ENCODE measurements around the gene USP7.
"Not testable (repeated sequence)": the region's sequence is repeated elsewhere in the genome, so short reads cannot be mapped to it uniquely, and the experiment has no call there.

Gene USP7

DNA sequence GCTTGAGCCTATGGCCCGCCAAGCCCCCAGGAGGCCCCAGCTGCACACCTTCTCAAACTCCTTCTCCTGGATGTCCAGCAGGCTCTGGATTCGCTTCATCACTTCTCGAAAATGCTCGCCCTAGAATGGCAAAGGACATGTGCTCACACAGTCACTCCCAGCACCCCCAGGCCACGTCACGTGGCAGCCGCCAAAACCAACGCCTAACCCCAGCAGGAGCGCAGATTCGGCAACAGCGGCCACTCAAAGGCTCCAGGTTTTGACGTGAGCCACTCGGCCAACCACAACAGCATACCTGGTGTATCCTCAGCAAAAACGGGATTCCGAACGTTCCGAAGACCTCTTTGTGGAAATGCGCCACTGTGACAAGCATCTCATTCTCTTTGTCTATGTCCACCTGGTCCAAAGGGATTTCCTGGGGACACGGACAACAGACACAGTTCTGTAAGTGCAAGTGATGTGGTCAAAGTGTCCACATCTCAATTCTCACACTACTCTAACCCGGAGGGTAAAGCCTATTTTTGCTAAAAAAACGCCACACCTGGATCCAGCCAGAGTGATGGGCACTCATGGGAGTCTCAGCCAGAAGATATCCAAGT, 68.9 kb downstream of the USP7 start:
- no peak for DNase-seq

DNA sequence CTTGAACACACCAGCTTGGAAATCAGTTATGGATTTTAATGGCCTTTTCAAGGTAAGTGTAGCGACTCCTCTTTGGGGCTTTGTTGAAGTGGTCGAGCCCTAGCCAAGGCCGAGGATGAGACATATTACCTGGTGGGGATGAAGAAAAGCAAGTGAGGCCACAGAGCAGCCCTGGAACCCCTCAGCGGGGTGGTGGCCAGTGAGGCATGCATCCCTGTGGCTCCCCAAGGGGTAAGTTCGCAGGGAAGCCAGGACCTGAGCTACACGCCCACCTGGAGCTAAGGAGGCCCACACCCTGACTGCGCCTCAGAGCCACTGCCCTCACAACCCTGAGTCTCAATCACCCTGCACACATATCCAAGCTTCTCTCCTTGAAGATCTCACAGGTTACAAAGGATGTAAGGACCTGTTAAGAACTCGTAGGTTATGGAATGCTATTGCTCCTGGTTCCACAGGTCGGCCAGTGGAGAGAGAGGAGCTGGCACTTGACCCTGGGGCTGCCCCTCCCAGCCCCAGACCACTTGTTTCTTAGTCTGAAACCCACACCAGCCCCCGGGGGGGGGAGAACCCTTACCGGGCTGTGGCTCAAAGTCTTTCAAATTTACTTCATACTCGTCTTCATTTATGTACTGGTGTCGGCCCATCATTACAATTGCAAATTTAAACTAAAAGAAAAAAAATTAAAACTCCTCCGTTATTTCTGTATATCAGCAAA, 69.6 kb downstream of the USP7 start:
- DNase-seq, result no peak

DNA sequence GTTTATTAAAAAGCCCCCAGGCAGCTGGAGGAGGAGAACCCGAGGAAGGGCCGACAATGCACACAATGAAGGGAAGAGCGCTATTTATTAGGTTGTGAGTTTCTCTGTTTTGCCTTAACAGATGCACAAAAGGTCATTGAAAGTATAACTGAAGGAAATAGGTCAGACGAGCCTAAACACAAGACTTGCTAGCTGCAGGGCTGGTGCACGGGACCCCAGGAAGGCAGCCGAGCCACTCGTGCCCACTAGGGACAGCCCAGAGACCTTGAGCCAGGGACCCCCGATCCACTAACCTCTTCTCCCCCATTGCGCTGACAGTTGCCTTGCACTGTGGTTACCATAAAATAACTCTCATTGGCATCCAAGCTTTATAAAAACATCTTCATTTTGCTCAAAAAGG, 70.3 kb downstream of the USP7 start:
- no peak for DNase-seq

DNA sequence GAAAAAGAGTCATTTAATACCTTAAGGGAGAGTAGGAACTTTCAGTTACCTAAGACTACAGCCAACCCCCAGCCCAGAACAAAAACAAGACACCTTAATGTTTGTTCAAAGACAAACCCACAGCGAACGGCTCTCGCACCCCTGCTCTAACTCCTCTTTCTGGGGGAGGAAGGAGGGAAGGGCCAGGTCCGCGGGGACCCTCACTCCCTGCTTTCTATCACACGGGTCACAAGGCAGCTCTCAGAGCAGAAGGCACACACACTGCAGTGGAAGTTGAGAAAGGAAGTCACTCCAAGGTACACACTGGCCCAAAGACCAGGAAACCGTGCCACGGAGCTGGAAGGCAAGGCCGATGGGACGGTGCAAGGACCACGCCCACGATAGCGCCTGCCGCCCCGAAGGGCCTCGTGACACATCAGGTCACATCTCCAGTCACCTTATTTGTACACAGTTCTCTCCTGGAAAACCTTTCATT, 71.6 kb downstream of the USP7 start:
- no peak for DNase-seq

DNA sequence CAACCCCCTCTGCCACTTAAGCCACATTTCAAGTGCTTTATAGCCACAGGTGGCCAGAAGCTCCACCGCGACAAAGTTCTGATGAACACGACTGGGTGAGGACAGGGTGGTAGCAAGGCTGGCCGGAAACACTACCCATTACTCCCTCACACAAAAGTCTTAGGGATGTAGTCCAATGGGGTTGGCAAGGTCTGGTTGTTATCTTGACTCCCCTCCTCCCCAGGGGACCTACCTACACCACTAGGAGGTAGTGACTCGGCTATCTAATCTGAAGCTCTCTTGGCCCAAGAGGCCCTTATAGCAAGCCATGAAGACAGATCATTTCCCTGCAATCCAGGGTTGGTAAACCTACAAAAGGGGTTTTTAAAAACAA, 73.2 kb downstream of the USP7 start:
- DNase-seq, result no peak

DNA sequence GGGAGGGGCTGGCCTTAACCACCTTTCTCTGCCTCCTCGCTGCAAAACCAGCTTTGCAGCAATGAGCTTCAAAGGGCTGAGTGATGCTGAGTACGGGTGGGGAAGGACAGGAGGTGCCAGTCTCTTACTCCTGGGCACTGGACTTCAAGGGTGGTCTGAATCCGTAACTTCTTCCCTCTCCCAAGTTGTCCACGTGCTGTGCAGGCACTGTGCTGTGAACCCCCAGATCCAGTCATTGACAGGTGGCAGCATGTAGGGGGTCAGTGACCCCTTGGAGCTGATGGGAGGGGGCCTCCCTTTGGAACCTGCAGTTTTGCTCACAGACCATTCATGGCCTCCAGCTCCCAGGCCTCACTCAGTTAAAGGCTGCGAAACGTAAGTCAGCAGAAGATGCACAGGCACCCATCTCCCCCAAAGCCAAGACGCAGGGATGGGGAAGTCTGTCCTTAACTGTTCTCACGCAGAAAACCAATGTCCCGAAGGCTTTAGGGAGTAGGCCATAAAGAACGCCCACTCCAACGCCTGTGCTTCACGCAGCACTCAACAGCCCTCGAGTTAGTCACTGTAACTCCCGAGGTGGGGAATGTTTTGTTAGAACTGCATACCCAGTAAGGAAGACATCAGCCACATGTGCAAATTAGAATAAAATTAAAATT, 73.7 kb downstream of the USP7 start:
- no peak for DNase-seq

DNA sequence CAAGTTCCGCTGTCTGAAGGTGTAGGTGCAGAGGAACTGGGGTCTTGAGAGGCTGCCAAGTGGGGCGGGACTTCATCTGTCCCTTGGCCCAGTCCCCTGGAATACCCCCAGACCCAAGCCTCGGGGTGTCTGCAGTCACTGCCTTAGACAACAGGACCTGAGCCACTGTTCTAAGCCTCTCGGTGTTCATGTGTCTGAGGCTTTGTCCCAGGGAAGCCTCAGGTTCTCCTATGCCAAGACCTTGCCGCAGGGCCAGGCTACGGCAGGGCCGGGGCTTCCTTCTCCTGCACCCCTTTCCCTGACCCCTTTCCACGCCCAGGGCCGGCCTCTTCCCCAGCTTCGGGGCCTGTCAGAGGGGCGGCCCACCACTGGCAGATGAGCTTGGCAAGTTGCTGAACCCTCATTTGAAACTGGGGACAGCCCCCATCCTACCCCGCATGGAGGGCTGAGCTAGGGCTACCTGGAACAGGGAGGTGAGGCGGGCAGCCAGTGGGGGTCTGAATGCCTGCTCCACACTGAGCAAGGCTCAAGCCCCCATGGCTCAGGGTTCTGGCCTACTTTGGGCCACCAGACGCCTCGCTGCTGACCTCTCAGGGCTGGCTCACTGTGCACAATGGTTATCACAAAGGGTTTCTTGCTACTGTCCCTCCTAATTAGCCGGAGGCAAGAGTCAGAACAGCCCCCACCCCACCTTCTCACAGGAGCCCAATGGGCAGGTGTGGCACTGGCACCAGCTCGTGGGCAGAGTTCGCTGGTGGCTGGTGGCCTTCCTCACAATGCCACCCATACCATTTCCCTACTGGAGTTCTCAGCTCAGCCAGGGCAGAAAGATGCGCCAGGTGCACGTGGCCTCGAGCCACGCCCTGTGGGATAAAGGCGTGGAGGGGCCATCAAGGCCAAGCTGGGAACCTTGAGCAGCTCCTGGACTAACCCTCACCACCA, 74.5 kb downstream of the USP7 start:
- DNase-seq, result no peak

DNA sequence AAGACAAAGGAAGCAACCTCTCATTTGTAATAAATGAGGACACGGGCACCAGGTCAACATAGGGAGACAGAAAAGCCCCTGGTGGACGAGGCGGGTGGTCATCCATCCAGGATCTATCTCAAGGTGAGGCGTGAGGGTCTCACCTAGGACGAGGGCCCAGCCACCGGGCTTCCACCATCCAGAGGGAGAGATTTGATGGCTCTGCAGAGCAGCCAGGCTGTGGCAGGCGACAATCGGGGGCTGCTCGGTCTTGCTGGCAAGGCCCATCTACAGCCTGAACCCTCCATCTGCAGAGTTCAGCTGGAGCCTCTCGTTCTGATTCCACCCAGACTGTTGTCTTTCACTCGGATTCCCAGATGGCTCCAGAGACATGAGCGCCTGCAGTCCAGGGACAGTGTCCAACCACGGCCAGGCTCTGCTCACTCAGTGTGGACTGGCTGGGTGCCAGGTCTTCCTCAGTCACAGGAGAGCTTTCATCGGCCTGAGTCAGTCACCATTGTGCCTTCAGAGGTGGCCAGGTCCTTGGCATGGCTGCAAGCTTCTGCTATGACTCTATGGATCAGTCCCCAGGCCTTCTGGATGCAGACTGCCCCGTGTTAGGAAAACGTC, 75.7 kb downstream of the USP7 start:
- no peak for DNase-seq

DNA sequence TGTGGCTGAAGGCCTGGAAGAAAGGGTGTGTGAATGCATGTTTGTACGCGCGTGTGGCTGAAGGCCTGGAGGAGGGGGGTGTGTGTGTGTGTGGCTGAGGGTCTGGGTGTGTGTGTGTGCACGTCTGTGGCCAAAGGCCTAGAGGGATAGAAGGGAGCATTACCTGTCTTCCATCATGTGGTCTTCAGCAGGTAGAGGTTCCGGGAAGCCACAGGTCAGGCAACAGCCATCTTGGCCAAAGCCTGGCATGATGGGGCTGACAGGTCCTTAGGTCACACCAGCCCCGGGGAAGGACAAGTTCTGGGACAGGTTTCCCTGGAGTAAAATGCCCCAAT, 76.3 kb downstream of the USP7 start:
- DNase-seq, result no peak

DNA sequence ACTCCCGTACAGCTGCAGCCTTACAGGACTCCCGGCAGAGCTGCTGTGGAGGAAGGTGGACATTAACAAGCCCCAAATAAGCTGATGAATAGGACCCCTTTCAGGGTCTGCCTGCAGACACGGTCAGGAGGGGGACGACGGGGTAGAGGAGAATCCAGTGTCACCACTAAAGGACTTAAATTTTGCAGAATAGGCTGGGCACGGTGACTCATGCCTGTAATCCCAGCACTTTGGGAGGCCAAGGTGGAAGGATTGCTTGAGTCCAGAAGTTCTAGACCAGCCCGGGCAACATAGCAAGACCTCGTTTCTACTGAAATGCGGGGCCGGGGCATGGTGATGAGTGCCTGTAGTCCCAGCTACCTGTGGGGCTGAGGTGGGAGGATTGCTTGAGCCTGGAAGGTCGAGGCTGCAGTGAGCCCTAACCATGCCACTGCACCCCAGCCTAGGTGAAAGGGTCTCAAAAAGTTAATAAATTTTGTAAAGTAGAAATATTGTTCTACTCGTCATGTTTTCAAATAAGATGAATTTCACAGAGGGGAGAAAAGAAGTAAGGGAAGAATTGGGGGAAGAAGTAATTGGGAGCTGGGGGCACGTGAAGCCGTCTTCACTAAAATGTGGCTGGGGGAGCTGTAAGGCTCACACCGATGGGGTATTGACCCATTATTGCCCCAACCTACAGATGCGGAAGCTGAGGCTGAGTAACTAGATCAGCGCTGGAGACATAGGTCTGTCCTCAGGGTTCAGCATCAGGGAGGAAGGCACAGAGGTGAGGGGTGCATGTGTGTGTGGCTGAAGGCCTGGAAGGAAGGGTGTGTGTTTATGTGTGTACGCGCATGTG, 76.9 kb downstream of the USP7 start:
- DNase-seq, result no peak

DNA sequence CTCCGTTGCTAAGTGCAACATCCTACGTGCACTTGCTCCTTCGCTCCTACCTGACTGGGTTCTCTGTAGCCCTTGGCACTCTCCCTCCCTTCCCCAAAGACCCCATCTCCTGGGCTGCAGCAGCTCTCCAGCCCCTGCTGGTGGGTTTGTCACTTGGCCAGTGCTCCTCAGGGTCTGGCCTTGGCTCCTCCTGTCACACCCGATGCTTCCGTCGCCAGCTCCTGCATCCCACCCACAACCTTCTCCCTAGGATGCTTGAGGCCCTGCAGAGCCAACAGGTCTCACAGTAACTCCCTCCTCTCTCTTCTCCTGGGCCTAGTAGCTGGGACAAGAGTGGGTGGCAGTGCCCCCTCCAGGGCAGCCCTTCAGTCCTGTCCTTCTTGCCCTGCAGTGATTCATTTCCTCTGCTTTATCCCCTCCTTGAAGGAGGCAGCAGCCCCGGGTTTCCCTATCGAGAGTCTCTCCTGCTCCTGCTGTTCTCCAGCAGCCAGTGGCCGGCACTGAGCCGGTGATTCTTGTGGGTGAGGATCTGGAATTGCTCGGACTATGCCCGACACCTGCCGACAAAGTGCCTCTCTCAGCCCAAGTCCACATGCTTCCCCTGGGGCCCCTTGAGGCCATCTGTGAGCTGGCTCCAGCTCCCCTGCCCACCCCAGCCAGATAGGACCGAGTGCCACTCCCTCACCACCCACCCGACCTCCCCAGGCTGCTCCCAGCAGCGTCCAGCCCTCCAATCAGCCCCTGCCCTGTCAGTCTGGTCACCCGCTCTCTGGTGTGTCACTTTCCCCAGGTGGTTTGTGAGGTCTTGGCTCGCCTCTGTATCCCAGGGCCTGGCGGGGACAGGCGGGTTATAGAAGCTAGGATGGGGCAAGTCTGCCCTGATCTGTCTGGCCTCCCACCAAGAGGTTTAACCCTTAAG, 77.8 kb downstream of the USP7 start:
- no peak for DNase-seq

DNA sequence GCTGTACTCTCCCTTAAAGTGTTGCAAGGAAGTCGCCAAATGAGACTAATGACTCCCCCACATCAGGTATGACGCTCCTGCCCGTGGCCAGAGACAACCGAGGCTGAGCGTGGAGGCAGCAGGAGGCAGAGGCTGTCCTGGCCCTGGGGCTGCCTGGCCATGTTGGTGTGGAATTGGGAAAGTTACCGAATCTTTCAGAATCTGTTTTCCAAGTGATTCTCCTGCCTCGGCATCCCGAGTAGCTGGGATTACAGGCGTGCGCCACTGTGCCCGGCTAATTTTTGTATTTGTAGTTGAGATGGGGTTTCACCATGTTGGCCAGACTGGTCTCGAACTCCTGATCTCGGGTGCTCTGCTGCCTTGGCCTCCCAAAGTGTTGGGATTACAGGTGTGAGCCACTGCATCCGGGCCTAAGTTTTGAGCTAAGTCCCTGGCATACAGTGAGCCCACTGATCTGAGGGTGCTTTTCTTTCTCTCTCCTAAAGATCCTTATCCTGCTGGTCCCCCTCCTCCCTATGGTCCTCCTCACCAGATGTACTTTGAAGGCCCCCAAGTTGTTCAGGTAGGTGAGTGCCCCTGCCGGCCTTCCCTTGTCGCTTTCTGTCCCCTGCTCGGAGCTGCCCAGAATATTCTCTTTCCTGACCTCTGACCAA, 80.9 kb downstream of the USP7 start:
- no peak for DNase-seq

DNA sequence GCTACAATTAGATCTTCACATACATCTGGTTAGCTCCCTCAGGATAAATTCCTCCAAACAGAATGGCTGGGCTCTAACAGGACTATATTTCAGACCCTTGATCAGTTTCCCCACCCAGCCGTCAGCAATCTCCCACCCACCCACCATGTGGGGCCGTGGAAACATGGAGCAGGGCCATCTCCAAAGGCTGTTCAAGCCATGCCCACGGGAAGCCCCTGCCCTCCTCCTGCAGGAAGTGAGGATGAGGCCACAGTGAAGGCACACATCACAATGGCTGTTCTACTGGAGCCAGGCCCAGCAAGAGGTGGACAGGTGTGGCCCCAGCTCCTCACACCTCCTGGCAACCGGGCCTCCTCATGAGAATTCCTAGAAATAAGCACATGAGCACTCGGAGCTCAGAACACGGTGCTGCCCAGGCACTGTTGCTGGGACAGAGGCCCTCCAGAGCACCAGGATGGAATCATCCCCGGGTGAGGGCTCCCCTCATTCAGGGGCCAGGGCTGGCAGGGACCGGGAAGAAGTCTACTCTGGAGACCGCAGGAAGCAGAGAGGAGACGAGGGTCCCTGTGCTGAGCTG, 81.6 kb downstream of the USP7 start, which contains the start of gene LITAFD:
Gene LITAFD (plus strand): TSS at position 311 of the 577 bp plus-strand sequence. CDS start 2,005 bp downstream, outside the sequence.
- no peak for DNase-seq

DNA sequence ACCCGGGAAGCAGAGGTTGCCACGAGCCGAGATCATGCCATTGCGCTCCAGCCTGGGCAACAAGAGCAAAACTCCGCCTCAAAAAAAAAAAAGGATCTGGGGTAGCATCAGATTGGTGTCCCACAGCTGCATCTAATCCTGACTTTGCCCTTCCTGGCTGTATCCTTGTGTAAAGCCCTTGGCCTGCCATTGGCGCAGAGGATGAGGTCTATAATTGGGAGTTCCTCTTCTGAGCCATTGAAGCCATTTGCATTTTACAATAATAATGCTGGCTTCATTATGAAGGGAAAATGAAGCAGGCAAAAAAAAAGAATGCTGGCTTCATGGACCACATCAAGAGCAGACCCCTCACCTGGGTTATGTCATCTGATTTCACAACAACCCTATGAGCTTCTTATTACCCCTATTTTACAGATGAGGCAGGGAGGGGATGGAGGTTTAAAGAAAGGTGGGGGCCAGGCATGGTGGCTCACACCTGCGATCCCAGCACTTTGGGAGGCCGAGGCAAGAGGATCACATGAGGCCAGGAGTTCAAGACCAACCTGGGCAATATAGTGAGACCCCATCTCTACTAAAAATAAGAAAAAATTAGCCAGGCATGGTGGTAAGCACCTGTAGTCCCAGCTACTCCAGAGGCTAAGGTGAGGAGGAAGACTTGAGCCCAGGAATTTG, 82.7 kb downstream of the USP7 start:
- no peak for DNase-seq

DNA sequence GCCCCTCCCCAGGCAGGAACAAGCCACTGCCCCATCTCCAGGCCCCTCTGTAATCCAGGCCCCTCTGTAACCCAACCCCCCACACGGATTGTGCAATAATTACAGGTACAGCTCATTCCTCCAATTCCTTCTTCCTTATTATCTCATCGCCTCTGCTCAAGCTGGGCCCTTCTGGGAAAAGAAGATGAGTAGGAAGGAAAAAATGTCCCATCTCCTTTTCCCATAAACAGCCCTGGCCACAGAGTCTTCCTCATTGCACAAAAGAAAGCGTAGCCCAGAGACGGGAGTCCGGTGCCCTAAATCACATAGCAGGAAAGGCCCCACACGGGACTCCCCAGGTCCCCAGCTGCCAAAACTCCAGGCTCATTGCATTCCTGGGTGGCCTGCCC, 85.2 kb downstream of the USP7 start:
- DNase-seq, result no peak

DNA sequence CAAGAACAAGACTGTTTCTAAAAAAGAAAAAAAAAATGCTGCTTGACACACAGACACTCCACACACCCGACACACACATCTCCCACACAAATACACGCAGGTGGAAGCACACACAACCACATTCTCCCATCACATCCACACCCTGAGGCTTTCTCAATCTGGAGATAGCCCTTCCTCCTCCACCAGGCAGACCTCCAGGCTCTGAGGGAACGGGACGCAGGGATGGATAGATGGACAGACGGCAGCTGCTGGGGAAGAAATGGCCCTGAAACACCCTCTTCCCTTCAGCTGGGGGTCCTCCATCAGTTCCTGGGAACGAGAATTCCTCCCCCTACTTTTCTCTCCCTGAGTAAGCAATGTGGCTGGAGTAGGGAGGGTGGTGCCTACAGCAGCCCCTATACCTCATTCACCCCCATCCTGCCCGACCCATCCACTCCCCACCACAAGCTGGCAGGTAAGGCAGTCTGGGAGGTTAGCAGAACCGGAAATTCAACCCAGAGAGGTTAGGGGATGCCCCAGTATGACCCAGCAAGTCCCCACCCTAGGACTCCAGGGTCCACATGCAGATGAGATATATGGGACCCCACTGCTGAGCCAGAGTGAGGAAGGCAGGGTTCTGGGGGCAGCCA, 85.7 kb downstream of the USP7 start:
- DNase-seq, result no peak

DNA sequence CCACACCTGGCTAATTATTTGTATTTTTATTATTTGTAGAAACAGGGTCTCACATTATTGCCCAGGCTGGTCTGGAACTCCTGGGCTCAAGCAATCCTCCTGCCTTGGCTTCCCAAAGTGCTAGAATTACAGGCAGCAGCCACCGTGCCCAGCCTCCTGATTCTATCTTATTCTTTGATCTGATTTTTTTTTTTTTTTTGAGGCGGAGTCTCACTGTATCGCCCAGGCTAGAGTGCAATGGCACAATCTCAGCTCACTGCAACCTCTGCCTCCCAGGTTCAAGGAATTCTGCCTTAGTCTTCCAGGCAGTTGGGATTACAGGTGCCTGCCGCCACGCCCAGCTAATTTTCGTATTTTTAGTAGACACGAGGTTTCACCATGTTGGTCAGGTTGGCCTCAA, 88.4 kb downstream of the USP7 start:
- not testable (repeated sequence) for DNase-seq

DNA sequence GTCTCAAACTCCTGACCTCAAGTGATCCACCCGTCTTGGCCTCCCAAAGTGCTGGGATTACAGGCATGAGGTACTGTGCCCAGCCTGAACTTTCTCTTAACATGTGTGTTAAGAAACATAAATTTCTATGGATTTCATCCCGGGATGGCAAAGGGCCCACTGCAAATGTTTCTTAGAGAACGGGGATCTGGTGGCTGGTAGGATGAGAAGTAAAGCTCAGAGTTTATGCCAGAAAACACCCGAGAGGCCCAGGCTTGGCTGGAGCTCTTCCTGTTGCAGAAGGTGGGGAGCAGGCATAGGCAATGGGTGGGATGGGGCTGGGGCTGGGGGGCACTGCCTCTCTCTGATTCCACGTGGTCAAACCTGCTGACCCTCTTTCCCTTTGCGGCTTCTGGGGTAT, 89.3 kb downstream of the USP7 start:
- no peak for DNase-seq

DNA sequence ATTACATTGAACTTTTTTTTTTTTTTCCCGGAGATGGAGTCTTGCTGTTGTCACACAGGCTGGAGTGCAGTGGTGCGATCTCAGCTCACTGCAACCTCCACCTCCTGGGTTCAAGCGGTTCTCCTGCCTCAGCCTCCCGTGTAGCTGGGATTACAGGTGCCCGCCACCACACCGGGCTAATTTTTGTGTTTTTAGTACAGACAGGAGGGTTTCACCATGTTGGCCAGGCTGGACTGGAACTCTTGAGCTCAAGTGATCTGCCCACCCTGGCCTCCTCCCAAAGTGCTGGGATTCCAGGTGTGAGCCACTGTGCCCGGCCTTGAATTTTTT, 89.9 kb downstream of the USP7 start:
- not testable (repeated sequence) for DNase-seq
